Prostate gland (tissue), 2 donors: ENCODE results near the gene APPBP2.

Experiments
- CTCF ChIP-seq, 4 experiments: fragments of 200-600 bp in 2 of 4; fragments of 450-650 bp in 2 of 4; sonication (generic) in 2 of 4; IDR thresholded peaks; 1 replicate in 3 of 4; 2 replicates in 1 of 4; pipeline ENCODE4 v1.5.1; 2016 to 2019; ENCODE audit warnings: antibody characterized with exemption in 4 of 4, mild to moderate bottlenecking in 2 of 4, moderate library complexity in 2 of 4
- POLR2A ChIP-seq: fragments of 450-650 bp; IDR thresholded peaks from one replicate; pipeline ENCODE4 v1.6.1; 2016; ENCODE audit warnings: antibody characterized with exemption, mild to moderate bottlenecking
- POLR2AphosphoS5 ChIP-seq: sonication (generic); formaldehyde crosslinking; IDR thresholded peaks from one replicate; pipeline ENCODE4 v1.6.1; 2017; ENCODE audit warnings: antibody characterized with exemption

- no peak for TF ChIP-seq POLR2A
- TF ChIP-seq CTCF (IDR thresholded peaks at IDR 0.05): no peak
- no peak for TF ChIP-seq POLR2AphosphoS5
Measured at GRCh38 chr17:60534613-60535157, 8.6 kb upstream of the APPBP2 start.
